Measurements from ENCODE around the gene UGGT2. TPM values are rescaled to one million over a fixed set of nuclear protein-coding genes. Genes with fewer than 3 reads are reported as not detected.
A peak's percentile ranks its signal among the peaks of the same experiment; 100 is the strongest.
"Not testable (repeated sequence)": the region's sequence is repeated elsewhere in the genome, so short reads cannot be mapped to it uniquely, and the experiment has no call there.

The UGGT2 gene
- total RNA-seq, 6 experiments from 2014 or later = 8.2 to 17.1 (median 10.3) TPM

DNA sequence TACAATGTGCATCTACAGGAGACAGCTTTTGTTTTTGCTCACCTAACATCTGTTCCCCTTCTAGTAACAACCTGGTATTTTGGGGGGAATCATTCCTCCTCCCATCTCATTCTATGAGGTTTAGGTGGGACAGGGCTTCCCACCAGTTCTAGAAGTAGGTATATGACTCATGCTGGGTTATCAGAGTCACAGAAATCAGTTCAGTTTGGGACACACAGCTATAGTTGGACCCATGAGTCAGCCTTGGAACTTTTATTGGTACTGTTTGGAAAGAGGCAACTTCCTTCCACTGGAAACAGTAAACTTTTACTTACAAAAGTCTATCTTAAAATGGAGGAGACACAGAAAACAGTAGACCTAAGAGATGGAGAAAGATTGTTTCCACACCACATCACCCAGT lies 190.8 kb downstream of the UGGT2 start:
- no peaks in the 10 kb centered on the region for H3K9me3 ChIP-seq
- TF ChIP-seq, protein P1, sequence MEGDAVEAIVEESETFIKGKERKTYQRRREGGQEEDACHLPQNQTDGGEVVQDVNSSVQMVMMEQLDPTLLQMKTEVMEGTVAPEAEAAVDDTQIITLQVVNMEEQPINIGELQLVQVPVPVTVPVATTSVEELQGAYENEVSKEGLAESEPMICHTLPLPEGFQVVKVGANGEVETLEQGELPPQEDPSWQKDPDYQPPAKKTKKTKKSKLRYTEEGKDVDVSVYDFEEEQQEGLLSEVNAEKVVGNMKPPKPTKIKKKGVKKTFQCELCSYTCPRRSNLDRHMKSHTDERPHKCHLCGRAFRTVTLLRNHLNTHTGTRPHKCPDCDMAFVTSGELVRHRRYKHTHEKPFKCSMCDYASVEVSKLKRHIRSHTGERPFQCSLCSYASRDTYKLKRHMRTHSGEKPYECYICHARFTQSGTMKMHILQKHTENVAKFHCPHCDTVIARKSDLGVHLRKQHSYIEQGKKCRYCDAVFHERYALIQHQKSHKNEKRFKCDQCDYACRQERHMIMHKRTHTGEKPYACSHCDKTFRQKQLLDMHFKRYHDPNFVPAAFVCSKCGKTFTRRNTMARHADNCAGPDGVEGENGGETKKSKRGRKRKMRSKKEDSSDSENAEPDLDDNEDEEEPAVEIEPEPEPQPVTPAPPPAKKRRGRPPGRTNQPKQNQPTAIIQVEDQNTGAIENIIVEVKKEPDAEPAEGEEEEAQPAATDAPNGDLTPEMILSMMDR (IDR thresholded peaks at IDR 0.05) = no peak
- no peak for TF ChIP-seq POLR2A (IDR thresholded peaks at IDR 0.05)
- H3K27me3 ChIP-seq = no peaks in the 10 kb centered on the region
- ATAC-seq (no peak), DNase-seq (no peak)
- no peak overlapping the region for H3K4me3 ChIP-seq
- intact Hi-C loops (cut with DNase I) = no loop called here
- H3K4me1 ChIP-seq = no peaks in the 10 kb centered on the region
- no peaks in the 10 kb centered on the region for H3K36me3 ChIP-seq
- no peak overlapping the region for H3K27ac ChIP-seq

DNA sequence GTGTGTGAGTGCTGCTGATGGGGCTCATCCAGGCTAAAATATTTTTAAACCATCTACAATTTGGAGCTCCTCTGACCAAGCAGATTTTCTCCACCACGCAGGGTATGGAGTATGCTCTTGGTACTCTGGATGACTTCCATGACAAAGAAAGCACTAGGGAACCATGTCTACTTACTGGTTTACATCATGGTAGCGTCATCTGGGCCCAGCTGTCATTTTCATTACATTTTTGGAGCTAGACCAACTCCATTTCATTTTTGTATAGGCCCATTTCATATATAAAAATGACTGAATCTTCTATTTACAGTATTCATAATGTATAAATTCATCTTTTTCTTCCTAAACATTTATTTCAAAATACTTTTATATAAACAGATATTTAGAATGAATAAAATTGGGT lies 191.9 kb downstream of the UGGT2 start:
- no peak for ATAC-seq
- no peak for DNase-seq
- intact Hi-C loops (cut with DNase I) = no loop called here
- Histone ChIP-seq H3K36me3 (no peaks in the 10 kb centered on the region), H3K4me1 (no peaks in the 10 kb centered on the region), H3K4me3 (no peak overlapping the region), H3K27ac (no peak overlapping the region), H3K9me3 (no peaks in the 10 kb centered on the region), H3K27me3 (no peaks in the 10 kb centered on the region)
- WGBS (ENCODE audit: insufficient coverage, low coverage, low lambda C conversion rate, missing lambda C conversion rate) = 63% methylated on average over 2 of the region's 2 CpGs
- TF ChIP-seq, protein P1 (IDR thresholded peaks at IDR 0.05) = no peak
- TF ChIP-seq POLR2A (IDR thresholded peaks at IDR 0.05) = no peak

DNA sequence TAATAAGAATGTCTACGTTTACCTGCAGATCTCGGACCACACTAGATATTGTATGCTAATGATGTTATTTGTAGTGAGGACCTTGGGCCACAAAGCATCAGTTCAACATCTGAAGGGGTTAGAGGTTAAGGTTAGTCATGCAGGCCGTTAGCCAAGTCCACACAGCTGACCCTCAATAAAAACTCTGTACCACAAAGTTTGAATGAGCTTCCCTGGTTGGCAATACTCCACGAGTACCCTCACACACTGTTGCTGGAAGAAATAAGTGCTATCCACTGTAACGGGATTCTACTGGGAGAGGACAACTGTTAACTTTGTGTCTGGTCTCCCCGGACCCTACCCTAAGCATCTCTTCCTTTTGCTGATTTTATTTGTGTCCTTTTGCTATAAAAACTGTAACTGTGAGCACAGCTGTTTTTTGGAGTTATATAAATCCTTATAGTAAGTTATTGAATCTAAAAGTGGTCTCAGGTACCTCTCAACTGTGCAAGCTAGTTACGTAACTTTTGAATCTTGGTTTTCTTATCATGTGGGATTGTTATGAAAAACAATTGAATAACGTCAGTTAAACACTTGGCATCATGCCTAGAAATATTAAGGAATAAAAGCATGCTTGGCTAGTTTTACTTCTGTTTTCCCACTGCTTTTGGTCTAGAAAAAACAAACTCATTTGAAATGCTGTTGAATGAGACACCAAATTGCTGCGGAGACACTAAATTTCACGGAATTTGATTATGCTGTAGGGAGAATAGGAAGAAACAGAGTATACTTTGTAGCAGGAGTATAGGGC lies 194.7 kb downstream of the UGGT2 start:
- ATAC-seq = peak in 3 of 4 donors; percentile 26 to 63 (median 49)
- H3K27me3 ChIP-seq = no peaks in the 10 kb centered on the region
- intact Hi-C loops (cut with DNase I) = no loop called here
- no peaks in the 10 kb centered on the region for H3K4me1 ChIP-seq
- no peaks in the 10 kb centered on the region for H3K9me3 ChIP-seq
- DNase-seq = no peak
- no peak overlapping the region for H3K27ac ChIP-seq
- no peak for TF ChIP-seq POLR2A (IDR thresholded peaks at IDR 0.05)
- TF ChIP-seq, protein P1 (IDR thresholded peaks at IDR 0.05) = no peak
- 74% methylated on average over 10 of the region's 10 CpGs for WGBS (ENCODE audit: insufficient coverage, low coverage, low lambda C conversion rate, missing lambda C conversion rate)
- H3K36me3 ChIP-seq = no peaks in the 10 kb centered on the region
- H3K4me3 ChIP-seq = no peak overlapping the region

DNA sequence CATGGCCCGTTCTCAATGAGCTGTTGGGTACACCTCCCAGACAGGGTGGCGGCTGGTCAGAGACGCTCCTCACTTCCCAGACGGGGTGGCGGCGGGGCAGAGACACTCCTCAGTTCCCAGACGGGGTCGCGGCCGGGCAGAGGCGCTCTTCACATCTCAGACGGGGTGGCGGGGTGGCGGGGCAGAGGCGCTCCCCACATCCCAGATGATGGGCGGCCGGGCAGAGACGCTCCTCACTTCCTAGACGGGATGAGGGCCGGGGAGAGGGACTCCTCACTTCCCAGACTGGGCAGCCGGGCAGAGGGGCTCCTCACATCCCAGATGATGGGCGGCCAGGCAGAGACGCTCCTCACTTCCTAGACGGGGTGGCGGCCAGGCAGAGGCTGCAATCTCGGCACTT lies 207.5 kb downstream of the UGGT2 start:
- H3K9me3 ChIP-seq; H3K27ac ChIP-seq; ATAC-seq; H3K4me3 ChIP-seq; intact Hi-C loops (cut with DNase I); H3K36me3 ChIP-seq; DNase-seq; H3K27me3 ChIP-seq; H3K4me1 ChIP-seq: not testable (repeated sequence)
- WGBS (ENCODE audit: insufficient coverage, low coverage, low lambda C conversion rate, missing lambda C conversion rate) = 0% methylated on average over 1 of the region's 26 CpGs

DNA sequence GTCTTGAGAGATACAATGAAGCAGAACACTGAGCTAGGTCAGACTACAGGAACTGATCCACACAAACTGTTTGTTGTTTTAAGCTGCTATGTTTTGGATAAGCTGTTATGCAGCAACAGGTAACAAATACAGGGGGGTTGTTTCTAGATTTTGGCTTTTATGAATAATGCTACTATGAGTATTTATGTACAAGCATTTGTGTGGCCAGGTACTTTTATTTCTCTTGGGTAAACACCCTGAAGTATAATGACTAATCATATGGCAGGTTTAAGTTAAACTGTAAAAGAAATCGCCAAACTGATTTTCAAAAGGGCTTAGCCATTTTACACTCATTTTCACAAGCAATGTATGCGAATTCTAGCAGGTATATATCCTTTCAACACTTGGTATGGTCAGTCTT lies 210.3 kb downstream of the UGGT2 start:
- 97% methylated on average over 2 of the region's 2 CpGs for WGBS (ENCODE audit: insufficient coverage, low coverage, low lambda C conversion rate, missing lambda C conversion rate)
- no peak overlapping the region for H3K27ac ChIP-seq
- no peaks in the 10 kb centered on the region for H3K27me3 ChIP-seq
- no peak overlapping the region for H3K4me3 ChIP-seq
- DNase-seq = no peak
- intact Hi-C loops (cut with DNase I) = no loop called here
- H3K36me3 ChIP-seq = no peaks in the 10 kb centered on the region
- no peak for ATAC-seq
- H3K9me3 ChIP-seq = peaks cover 0 to 10% (median 0%) of the 10 kb centered on the region in 4 donors
- H3K4me1 ChIP-seq = no peaks in the 10 kb centered on the region
- TF ChIP-seq POLR2A (IDR thresholded peaks at IDR 0.05) = no peak
